ENCODE measurements around the gene SLC16A12. TPM values are rescaled to one million over a fixed set of nuclear protein-coding genes. Genes with fewer than 3 reads are reported as not detected.

Gene SLC16A12
- total RNA-seq, 1 experiment from 2014 or later = 0.09 TPM

- POLR2A ChIA-PET = interaction anchor here (0.6 to 0.8 kb wide), 4 partner anchors 11 to 185 kb away, joined by 3 to 4 read pairs (median 4); no protein-coding TSS in a partner anchor
- no peak for TF ChIP-seq CTCF (IDR thresholded peaks at IDR 0.05; ENCODE audit: unreplicated experiment)
- no peaks in the 10 kb centered on the region for H3K27me3 Mint-ChIP-seq (ENCODE audit: insufficient read depth, unreplicated experiment)
- H3K36me3 Mint-ChIP-seq (ENCODE audit: insufficient read depth, unreplicated experiment) = no peaks in the 10 kb centered on the region
- BruUV-seq (replicated peaks) = no TSS peak
- H3K9me3 Mint-ChIP-seq (ENCODE audit: unreplicated experiment) = no peaks in the 10 kb centered on the region
- DNase-seq (ENCODE audit: unreplicated experiment) = no peak
- no peak overlapping the region for H3K27ac Mint-ChIP-seq (ENCODE audit: low read depth, unreplicated experiment)
- intact Hi-C loops (cut with micrococcal nuclease) = no loop called here
- H3K4me3 Mint-ChIP-seq (ENCODE audit: unreplicated experiment) = no peak overlapping the region
- CTCF ChIA-PET = interaction anchor here (0.7 to 1.0 kb wide), 2 partner anchors 19 to 55 kb away, joined by 4 to 5 read pairs; no protein-coding TSS in a partner anchor
- peaks cover 3% of the 10 kb centered on the region for H3K4me1 Mint-ChIP-seq (ENCODE audit: insufficient read depth, unreplicated experiment)
Measured at GRCh38 chr10:89521368-89521767, 14.0 kb downstream of the SLC16A12 start.

- no TSS peak for BruUV-seq (replicated peaks)
- H3K27me3 Mint-ChIP-seq (ENCODE audit: insufficient read depth, unreplicated experiment) = no peaks in the 10 kb centered on the region
- no peak overlapping the region for H3K27ac Mint-ChIP-seq (ENCODE audit: low read depth, unreplicated experiment)
- intact Hi-C loops (cut with micrococcal nuclease) = no loop called here
- no peak for DNase-seq (ENCODE audit: unreplicated experiment)
- no peak for TF ChIP-seq CTCF (IDR thresholded peaks at IDR 0.05; ENCODE audit: unreplicated experiment)
- no peaks in the 10 kb centered on the region for H3K9me3 Mint-ChIP-seq (ENCODE audit: unreplicated experiment)
- POLR2A ChIA-PET = interaction anchor here (1.2 kb wide), 1 partner anchor 12 kb away, joined by 5 read pairs; no protein-coding TSS in a partner anchor
- H3K36me3 Mint-ChIP-seq (ENCODE audit: insufficient read depth, unreplicated experiment) = no peaks in the 10 kb centered on the region
- H3K4me3 Mint-ChIP-seq (ENCODE audit: unreplicated experiment) = no peak overlapping the region
- CTCF ChIA-PET = interaction anchor here (1.0 kb wide), 1 partner anchor 54 kb away, joined by 5 read pairs; no protein-coding TSS in a partner anchor
- H3K4me1 Mint-ChIP-seq (ENCODE audit: insufficient read depth, unreplicated experiment) = peaks cover 9% of the 10 kb centered on the region
Measured at GRCh38 chr10:89520706-89521105, 14.7 kb downstream of the SLC16A12 start.

- BruUV-seq (replicated peaks) = no TSS peak
- H3K4me3 Mint-ChIP-seq (ENCODE audit: unreplicated experiment) = no peak overlapping the region
- peak; percentile 22 for DNase-seq (ENCODE audit: unreplicated experiment)
Measured at GRCh38 chr10:89518876-89519842, 16.2 kb downstream of the SLC16A12 start.

More at GRCh38 chr10:89518876-89519842, 16.2 kb downstream of the SLC16A12 start:
- intact Hi-C loops (cut with micrococcal nuclease) = no loop called here
- POLR2A ChIA-PET = interaction anchor here (0.9 to 1.2 kb wide), 2 partner anchors 88 to 1725 kb away, joined by 3 read pairs; no protein-coding TSS in a partner anchor
- Mint-ChIP-seq H3K4me1 (ENCODE audit: insufficient read depth, unreplicated experiment) (peaks cover 14% of the 10 kb centered on the region), H3K27me3 (ENCODE audit: insufficient read depth, unreplicated experiment) (no peaks in the 10 kb centered on the region), H3K9me3 (ENCODE audit: unreplicated experiment) (no peaks in the 10 kb centered on the region), H3K27ac (ENCODE audit: low read depth, unreplicated experiment) (no peak overlapping the region), H3K36me3 (ENCODE audit: insufficient read depth, unreplicated experiment) (no peaks in the 10 kb centered on the region)
- CTCF ChIA-PET = interaction anchor here (0.5 kb wide), 1 partner anchor 40 kb away, joined by 3 read pairs; no protein-coding TSS in a partner anchor
- no peak for TF ChIP-seq CTCF (IDR thresholded peaks at IDR 0.05; ENCODE audit: unreplicated experiment)

All from MCF 10A (cell line).